Measurements from ENCODE around the gene RFK.
A peak's percentile ranks its signal among the peaks of the same experiment; 100 is the strongest.

Gene RFK

DNA sequence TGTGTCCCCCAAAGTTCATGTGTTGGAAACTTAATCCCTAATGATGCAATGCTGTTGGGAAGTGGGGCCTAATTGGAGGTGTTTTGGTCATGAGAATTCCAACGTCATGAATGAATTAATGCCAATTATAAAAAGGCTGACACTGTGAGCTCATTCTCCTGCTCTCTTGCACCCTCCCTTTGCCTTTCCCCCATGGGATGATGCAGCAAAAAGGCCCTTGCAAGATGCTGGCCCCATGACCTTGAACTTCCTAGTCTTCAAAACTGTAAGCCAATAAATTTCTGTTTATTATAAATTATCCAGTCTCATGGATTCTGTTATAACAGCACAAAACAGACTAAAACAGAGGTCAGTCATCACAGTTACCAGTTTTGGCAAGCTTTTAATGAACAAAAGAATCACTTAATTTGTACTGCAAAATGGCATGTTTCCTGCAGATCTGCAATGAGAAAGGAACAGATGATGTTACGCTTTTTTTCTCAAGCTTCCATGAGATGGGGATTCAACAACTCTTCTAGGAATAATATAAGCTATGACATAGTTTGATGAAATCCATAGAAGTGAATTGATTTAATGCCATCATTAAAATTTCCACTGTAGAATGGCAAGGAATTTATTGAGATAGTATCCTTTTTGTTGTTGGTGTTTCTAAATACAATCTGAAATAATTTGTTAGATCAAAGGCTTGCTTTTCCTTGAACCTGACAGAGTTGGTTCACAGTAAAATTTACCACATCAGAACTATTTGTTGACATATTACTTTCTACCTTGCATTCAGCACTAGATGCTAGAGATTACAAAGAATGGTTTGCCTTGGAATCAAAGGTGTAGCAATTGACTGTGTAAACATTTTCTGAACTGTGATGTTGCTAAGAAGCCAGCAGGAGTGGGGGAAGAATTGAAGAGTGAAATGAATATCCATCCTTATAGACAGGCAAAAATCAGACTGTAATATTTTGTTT, 29.3 kb upstream of the RFK start:
- Mint-ChIP-seq H3K27me3 (ENCODE audit: low read depth) (no peaks in the 10 kb centered on the region), H3K27ac (no peak overlapping the region), H3K4me3 (no peak overlapping the region), H3K36me3 (ENCODE audit: low read depth) (no peaks in the 10 kb centered on the region), H3K4me1 (no peaks in the 10 kb centered on the region), H3K9me3 (no peaks in the 10 kb centered on the region)
- TF ChIP-seq CTCF (IDR thresholded peaks at IDR 0.05; ENCODE audit: unreplicated experiment in 3 of 3), result no peak

GRCh38 chr9:76419782-76420380, 25.7 kb upstream of the RFK start:
- H3K27me3 Mint-ChIP-seq (ENCODE audit: low read depth), result no peaks in the 10 kb centered on the region
- peak in 1 of 3 experiments; percentile 40 for TF ChIP-seq CTCF (IDR thresholded peaks at IDR 0.05; ENCODE audit: unreplicated experiment in 3 of 3)

GRCh38 chr9:76417394-76417793, 23.2 kb upstream of the RFK start:
- no peak for TF ChIP-seq CTCF (IDR thresholded peaks at IDR 0.05; ENCODE audit: unreplicated experiment in 3 of 3)
- Mint-ChIP-seq H3K27me3 (ENCODE audit: low read depth) (no peaks in the 10 kb centered on the region), H3K36me3 (ENCODE audit: low read depth) (no peaks in the 10 kb centered on the region), H3K4me1 (no peaks in the 10 kb centered on the region), H3K27ac (no peak overlapping the region), H3K4me3 (no peak overlapping the region), H3K9me3 (peaks cover 7% of the 10 kb centered on the region)

More at GRCh38 chr9:76419782-76420380, 25.7 kb upstream of the RFK start:
- Mint-ChIP-seq H3K36me3 (ENCODE audit: low read depth) (no peaks in the 10 kb centered on the region), H3K4me3 (no peak overlapping the region), H3K4me1 (no peaks in the 10 kb centered on the region), H3K27ac (no peak overlapping the region), H3K9me3 (no peaks in the 10 kb centered on the region)

- Mint-ChIP-seq H3K27me3 (ENCODE audit: low read depth) (no peaks in the 10 kb centered on the region), H3K4me3 (no peak overlapping the region), H3K4me1 (no peaks in the 10 kb centered on the region), H3K27ac (no peak overlapping the region), H3K9me3 (peaks cover 7% of the 10 kb centered on the region), H3K36me3 (ENCODE audit: low read depth) (no peaks in the 10 kb centered on the region)
- no peak for TF ChIP-seq CTCF (IDR thresholded peaks at IDR 0.05; ENCODE audit: unreplicated experiment in 3 of 3)
These were observed 21.5 kb upstream of the RFK start for GRCh38 chr9:76415731-76416130.

GRCh38 chr9:76415154-76415553, 20.9 kb upstream of the RFK start:
- Mint-ChIP-seq H3K36me3 (ENCODE audit: low read depth) (no peaks in the 10 kb centered on the region), H3K27ac (no peak overlapping the region), H3K4me3 (no peak overlapping the region), H3K4me1 (no peaks in the 10 kb centered on the region), H3K27me3 (ENCODE audit: low read depth) (no peaks in the 10 kb centered on the region), H3K9me3 (peaks cover 7% of the 10 kb centered on the region)
- no peak for TF ChIP-seq CTCF (IDR thresholded peaks at IDR 0.05; ENCODE audit: unreplicated experiment in 3 of 3)

All from nephron (organoid).